ENCODE data around the gene TMEM184C. TPM values are rescaled to one million over a fixed set of nuclear protein-coding genes. Genes with fewer than 3 reads are reported as not detected.

Gene TMEM184C
- total RNA-seq, 1 experiment from 2014 or later: 43.7 TPM

- Mint-ChIP-seq H3K4me1 (peaks cover 32% of the 10 kb centered on the region), H3K36me3 (peaks cover 32% of the 10 kb centered on the region), H3K4me3 (no peak overlapping the region), H3K9me3 (no peaks in the 10 kb centered on the region), H3K27me3 (ENCODE audit: low read depth) (no peaks in the 10 kb centered on the region), H3K27ac (no peak overlapping the region; the same call in 1 of the 2 replicates)
- ChIA-PET CTCF (interaction anchor here (0.6 to 3.9 kb wide), 3 partner anchors 39 to 227 kb away, joined by 3 to 21 read pairs (median 3); partner anchors contain the start of gene PRMT9), POLR2A (interaction anchor here (0.7 kb wide), 1 partner anchor 23 kb away, joined by 3 read pairs; the partner anchor contains the start of gene TMEM184C)
- ATAC-seq: no peak
- DNase-seq (ENCODE audit: low spot score): no peak
- no peak for TF ChIP-seq ZNF423 (CRISPR knock-in tag; IDR thresholded peaks at IDR 0.05)
- no peak for TF ChIP-seq SP1 (CRISPR knock-in tag; conservative IDR thresholded peaks at IDR 0.05)
- TF ChIP-seq PRRX2 (CRISPR knock-in tag; IDR thresholded peaks at IDR 0.05): no peak
- no peak for TF ChIP-seq ZNF138 (CRISPR knock-in tag; conservative IDR thresholded peaks at IDR 0.05)
- no peak for TF ChIP-seq NFATC4 (CRISPR knock-in tag; IDR thresholded peaks at IDR 0.05)
- TF ChIP-seq NR1H2 (CRISPR knock-in tag; IDR thresholded peaks at IDR 0.05): no peak
- no peak for TF ChIP-seq CREM (CRISPR knock-in tag; IDR thresholded peaks at IDR 0.05)
- TF ChIP-seq CBFB (CRISPR knock-in tag; IDR thresholded peaks at IDR 0.05; ENCODE audit: low read depth): no peak
- no peak for TF ChIP-seq TEAD1 (CRISPR knock-in tag; IDR thresholded peaks at IDR 0.05)
- TF ChIP-seq, protein P1, sequence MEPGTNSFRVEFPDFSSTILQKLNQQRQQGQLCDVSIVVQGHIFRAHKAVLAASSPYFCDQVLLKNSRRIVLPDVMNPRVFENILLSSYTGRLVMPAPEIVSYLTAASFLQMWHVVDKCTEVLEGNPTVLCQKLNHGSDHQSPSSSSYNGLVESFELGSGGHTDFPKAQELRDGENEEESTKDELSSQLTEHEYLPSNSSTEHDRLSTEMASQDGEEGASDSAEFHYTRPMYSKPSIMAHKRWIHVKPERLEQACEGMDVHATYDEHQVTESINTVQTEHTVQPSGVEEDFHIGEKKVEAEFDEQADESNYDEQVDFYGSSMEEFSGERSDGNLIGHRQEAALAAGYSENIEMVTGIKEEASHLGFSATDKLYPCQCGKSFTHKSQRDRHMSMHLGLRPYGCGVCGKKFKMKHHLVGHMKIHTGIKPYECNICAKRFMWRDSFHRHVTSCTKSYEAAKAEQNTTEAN (CRISPR knock-in tag; IDR thresholded peaks at IDR 0.05): no peak
Measured at GRCh38 chr4:147640331-147640730, 23.1 kb downstream of the TMEM184C start.

GRCh38 chr4:147643616-147644015 is 26.4 kb downstream of the TMEM184C start:
- peaks cover 24% of the 10 kb centered on the region for H3K4me1 Mint-ChIP-seq
- H3K27ac Mint-ChIP-seq: no peak overlapping the region
- POLR2A ChIA-PET: no interaction called here
- H3K4me3 Mint-ChIP-seq: no peak overlapping the region
- no peaks in the 10 kb centered on the region for H3K27me3 Mint-ChIP-seq (ENCODE audit: low read depth)
- ATAC-seq: no peak
- H3K9me3 Mint-ChIP-seq: peaks cover 13% of the 10 kb centered on the region; the same call in 1 of the 2 replicates
- DNase-seq (ENCODE audit: low spot score): no peak
- TF ChIP-seq ZNF121 (CRISPR knock-in tag; IDR thresholded peaks at IDR 0.05) (peak; percentile 84), E2F1 (CRISPR knock-in tag; IDR thresholded peaks at IDR 0.05) (no peak)
- CTCF ChIA-PET: interaction anchor here (1.0 kb wide), 1 partner anchor 223 kb away, joined by 7 read pairs; no protein-coding TSS in a partner anchor
- peaks cover 31% of the 10 kb centered on the region for H3K36me3 Mint-ChIP-seq

DNA sequence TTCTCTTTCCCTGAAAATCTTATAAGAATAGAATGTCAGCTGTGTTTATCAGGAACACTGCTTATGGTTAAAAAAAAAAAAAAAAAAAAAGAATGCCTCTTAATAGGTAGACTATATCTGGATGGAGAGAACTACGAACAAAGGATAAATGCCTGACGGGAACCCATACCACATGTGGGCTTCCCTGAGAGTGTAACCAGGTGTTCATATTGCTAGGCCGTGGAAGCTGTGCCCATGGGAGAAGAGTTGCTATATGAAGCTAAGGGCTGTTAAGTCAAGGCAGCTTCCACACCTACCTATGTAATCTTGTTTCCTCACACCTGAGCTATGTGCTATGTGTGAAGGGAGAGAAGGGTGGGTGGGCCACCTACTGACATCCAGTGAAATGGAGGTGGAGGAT is 27.3 kb downstream of the TMEM184C start:
- TF ChIP-seq USF1 (CRISPR knock-in tag; IDR thresholded peaks at IDR 0.05) (no peak), ZBTB21 (CRISPR knock-in tag; IDR thresholded peaks at IDR 0.05; ENCODE audit: borderline replicate concordance) (no peak), SMAD3 (CRISPR knock-in tag; IDR thresholded peaks at IDR 0.05; ENCODE audit: borderline replicate concordance) (no peak), CREM (CRISPR knock-in tag; IDR thresholded peaks at IDR 0.05) (no peak), ZNF138 (CRISPR knock-in tag; conservative IDR thresholded peaks at IDR 0.05) (no peak), PRDM15 (CRISPR knock-in tag; IDR thresholded peaks at IDR 0.05) (no peak), TP53 (CRISPR knock-in tag; IDR thresholded peaks at IDR 0.05) (no peak), STAT6 (CRISPR knock-in tag; conservative IDR thresholded peaks at IDR 0.05; ENCODE audit: low read depth) (no peak), ZNF671 (CRISPR knock-in tag; IDR thresholded peaks at IDR 0.05) (no peak), HMGA2 (CRISPR knock-in tag; IDR thresholded peaks at IDR 0.05) (no peak), TCF7 (CRISPR knock-in tag; IDR thresholded peaks at IDR 0.05; ENCODE audit: low read depth) (no peak), NFYB (CRISPR knock-in tag; conservative IDR thresholded peaks at IDR 0.05; ENCODE audit: low read depth) (no peak)
- TF ChIP-seq, protein P2, sequence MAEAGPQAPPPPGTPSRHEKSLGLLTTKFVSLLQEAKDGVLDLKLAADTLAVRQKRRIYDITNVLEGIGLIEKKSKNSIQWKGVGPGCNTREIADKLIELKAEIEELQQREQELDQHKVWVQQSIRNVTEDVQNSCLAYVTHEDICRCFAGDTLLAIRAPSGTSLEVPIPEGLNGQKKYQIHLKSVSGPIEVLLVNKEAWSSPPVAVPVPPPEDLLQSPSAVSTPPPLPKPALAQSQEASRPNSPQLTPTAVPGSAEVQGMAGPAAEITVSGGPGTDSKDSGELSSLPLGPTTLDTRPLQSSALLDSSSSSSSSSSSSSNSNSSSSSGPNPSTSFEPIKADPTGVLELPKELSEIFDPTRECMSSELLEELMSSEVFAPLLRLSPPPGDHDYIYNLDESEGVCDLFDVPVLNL (CRISPR knock-in tag; IDR thresholded peaks at IDR 0.05; ENCODE audit: borderline replicate concordance, low read depth): no peak
- H3K4me3 Mint-ChIP-seq: no peak overlapping the region
- peaks cover 23% of the 10 kb centered on the region for H3K4me1 Mint-ChIP-seq
- no peak for ATAC-seq
- DNase-seq (ENCODE audit: low spot score): no peak
- H3K27me3 Mint-ChIP-seq (ENCODE audit: low read depth): no peaks in the 10 kb centered on the region
- peak overlapping the region; percentile 46; the same call in 1 of the 2 replicates for H3K27ac Mint-ChIP-seq
- peaks cover 13% of the 10 kb centered on the region; the same call in 1 of the 2 replicates for H3K9me3 Mint-ChIP-seq
- H3K36me3 Mint-ChIP-seq: peaks cover 34% of the 10 kb centered on the region
- CTCF ChIA-PET: interaction anchor here (0.5 to 1.0 kb wide), 4 partner anchors 34 to 446 kb away, joined by 3 to 7 read pairs (median 3); no protein-coding TSS in a partner anchor
- POLR2A ChIA-PET: no interaction called here

All from WTC11 (cell line).